PFSK-1 (cell line): ENCODE data around the gene C2orf81.

Experiments used
- POLR2AphosphoS5 ChIP-seq: IDR thresholded peaks from 2 replicates; pipeline ENCODE4 v1.6.1; 2012; ENCODE audit warnings: low read depth, mild to moderate bottlenecking, control low read depth, low read length, moderate library complexity
- SIN3A ChIP-seq: IDR thresholded peaks from 2 replicates; pipeline ENCODE4 v1.6.1; 2012; ENCODE audit warnings: mild to moderate bottlenecking, low read length, moderate library complexity, borderline replicate concordance; ENCODE audit not compliant: insufficient read depth

DNA sequence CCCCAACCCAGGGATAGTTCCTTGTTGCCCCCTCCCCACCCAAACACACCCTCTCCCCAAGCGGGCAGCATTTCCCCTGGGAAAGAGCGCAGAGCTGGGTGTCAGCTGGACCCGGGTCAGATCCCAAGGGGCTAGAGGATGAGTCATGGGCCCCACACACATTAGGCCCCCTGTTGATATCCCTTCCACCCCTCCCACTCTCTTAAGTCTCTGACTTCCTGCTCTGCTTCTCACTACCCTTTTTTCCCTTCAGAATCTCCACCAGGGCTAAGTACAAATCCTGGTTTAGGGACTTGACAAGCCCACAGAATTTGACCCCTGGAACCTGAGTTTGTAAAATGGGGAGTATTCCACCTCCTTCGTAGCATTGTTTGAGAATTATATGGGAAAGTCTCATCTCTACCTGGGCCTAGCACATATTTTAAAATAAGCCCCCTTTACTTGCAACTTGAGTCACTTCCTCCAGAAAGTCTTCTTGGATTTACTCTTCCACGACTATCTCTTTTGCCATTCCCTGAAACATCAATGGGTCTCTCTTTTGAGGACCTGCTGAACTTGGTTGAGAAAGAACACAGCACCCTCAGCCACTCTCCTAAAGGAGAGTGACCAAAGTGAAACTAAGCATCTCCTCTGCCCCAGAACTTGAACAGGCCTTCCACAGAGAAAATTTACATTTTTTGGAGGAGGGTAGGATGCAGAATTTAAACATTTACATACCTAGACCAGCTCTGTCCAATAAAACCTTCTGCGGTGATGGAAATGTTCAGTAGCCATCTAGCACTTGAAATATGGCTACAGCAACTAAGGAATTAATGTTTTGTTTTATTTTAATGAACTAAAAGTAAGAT lies 15.7 kb upstream of the C2orf81 start:
- no peak for TF ChIP-seq POLR2AphosphoS5
- TF ChIP-seq SIN3A, result no peak
